ENCODE measurements around the gene HIPK4.

The HIPK4 gene

GRCh38 chr19:40365613-40366401, 24.2 kb downstream of the HIPK4 start:
- peak; percentile 70 for DNase-seq

- no peak for DNase-seq
These were observed 25.0 kb downstream of the HIPK4 start for GRCh38 chr19:40365010-40365409.

GRCh38 chr19:40363069-40363468, 26.9 kb downstream of the HIPK4 start:
- no peak for DNase-seq

- no peak for DNase-seq
These were observed 27.8 kb downstream of the HIPK4 start for GRCh38 chr19:40362160-40362559.

GRCh38 chr19:40360708-40361241, 29.2 kb downstream of the HIPK4 start:
- DNase-seq: no peak

GRCh38 chr19:40360020-40360707, 29.8 kb downstream of the HIPK4 start:
- no peak for DNase-seq

GRCh38 chr19:40358773-40359172, 31.2 kb downstream of the HIPK4 start:
- DNase-seq: no peak

GRCh38 chr19:40357640-40358039, 32.3 kb downstream of the HIPK4 start:
- no peak for DNase-seq

GRCh38 chr19:40356681-40357595, 33.0 kb downstream of the HIPK4 start:
- DNase-seq: no peak

GRCh38 chr19:40355975-40356680, 33.9 kb downstream of the HIPK4 start:
- DNase-seq: no peak

- DNase-seq: peak; percentile 59
These were observed 40.9 kb downstream of the HIPK4 start for GRCh38 chr19:40348961-40349507.

GRCh38 chr19:40348125-40348913, 41.7 kb downstream of the HIPK4 start, which contains the start of the genes C19orf47 and PLD3:
Gene C19orf47, minus strand, starts transcription at chr19:40348397. Its CDS starts 6,540 bp downstream, at chr19:40341857.
Gene PLD3, plus strand, starts transcription at chr19:40348695. Its CDS starts 17,789 bp downstream, at chr19:40366484.
- DNase-seq: peak; percentile 82

GRCh38 chr19:40344422-40344821, 45.6 kb downstream of the HIPK4 start:
- DNase-seq: no peak

- DNase-seq: no peak
These were observed 47.2 kb downstream of the HIPK4 start for GRCh38 chr19:40342644-40343311.

- no peak for DNase-seq
These were observed 48.1 kb downstream of the HIPK4 start for GRCh38 chr19:40341601-40342482.

GRCh38 chr19:40339018-40339728, 50.8 kb downstream of the HIPK4 start:
- no peak for DNase-seq

- no peak for DNase-seq
These were observed 52.4 kb downstream of the HIPK4 start for GRCh38 chr19:40337594-40337993.

- no peak for DNase-seq
These were observed 52.9 kb downstream of the HIPK4 start for GRCh38 chr19:40337107-40337506.
